SW 1271 (cell line): ENCODE results near the gene RAI1.

Source experiments
- DNase-seq, 2 experiments: peaks; one replicate each; lab custom pipeline; 2025; lab: John Stamatoyannopoulos, UW

RAI1 gene

GRCh38 chr17:17700251-17700969 lies 19.2 kb downstream of the RAI1 start:
- no peak for DNase-seq

- no peak for DNase-seq
Observed at GRCh38 chr17:17701112-17701511, 19.9 kb downstream of the RAI1 start.

GRCh38 chr17:17701658-17702057 lies 20.4 kb downstream of the RAI1 start:
- no peak for DNase-seq

- no peak for DNase-seq
Observed at GRCh38 chr17:17702449-17703139, 21.3 kb downstream of the RAI1 start.

GRCh38 chr17:17703140-17703919 lies 22.1 kb downstream of the RAI1 start:
- DNase-seq: no peak

- DNase-seq: no peak
Observed at GRCh38 chr17:17704931-17705330, 23.7 kb downstream of the RAI1 start.

- no peak for DNase-seq
Observed at GRCh38 chr17:17706140-17707060, 25.1 kb downstream of the RAI1 start.

- no peak for DNase-seq
Observed at GRCh38 chr17:17708295-17708694, 27.0 kb downstream of the RAI1 start.

GRCh38 chr17:17708816-17709215 lies 27.6 kb downstream of the RAI1 start:
- DNase-seq: no peak

- no peak for DNase-seq
Observed at GRCh38 chr17:17709815-17710321, 28.6 kb downstream of the RAI1 start.

GRCh38 chr17:17710355-17710727 lies 29.1 kb downstream of the RAI1 start:
- no peak for DNase-seq

- DNase-seq: peak; percentile 70 to 90
Observed at GRCh38 chr17:17710728-17711541, 29.7 kb downstream of the RAI1 start.

GRCh38 chr17:17711641-17712162 lies 30.4 kb downstream of the RAI1 start:
- DNase-seq: no peak

GRCh38 chr17:17712268-17712924 lies 31.1 kb downstream of the RAI1 start:
- DNase-seq: peak; percentile 72 to 84

- DNase-seq: no peak
Observed at GRCh38 chr17:17713839-17714238, 32.6 kb downstream of the RAI1 start.

GRCh38 chr17:17714261-17714866 lies 33.1 kb downstream of the RAI1 start:
- DNase-seq: no peak

- DNase-seq: no peak
Observed at GRCh38 chr17:17714879-17715278, 33.6 kb downstream of the RAI1 start.

- no peak for DNase-seq
Observed at GRCh38 chr17:17716837-17717523, 35.7 kb downstream of the RAI1 start.

GRCh38 chr17:17718251-17718650 lies 37.0 kb downstream of the RAI1 start:
- no peak for DNase-seq
